SK-N-MC (cell line): ENCODE results near the gene PTPN11.

Source experiments
- EZH2 ChIP-seq: fragments of 200-600 bp; sonication (generic); IDR thresholded peaks from one replicate; pipeline ENCODE4 v1.6.1; 2017; ENCODE audit warnings: antibody characterized with exemption
- FOXP2 ChIP-seq: optimal IDR thresholded peaks from 2 replicates; pipeline ENCODE3; 2011; ENCODE audit warnings: mild to moderate bottlenecking, moderate library complexity; ENCODE audit not compliant: insufficient read depth; ENCODE audit errors: extremely low read length, control extremely low read depth
- POLR2AphosphoS5 ChIP-seq: IDR thresholded peaks from 2 replicates; pipeline ENCODE4 v1.6.1; 2012; ENCODE audit warnings: mild to moderate bottlenecking, low read depth, low read length, borderline replicate concordance

DNA sequence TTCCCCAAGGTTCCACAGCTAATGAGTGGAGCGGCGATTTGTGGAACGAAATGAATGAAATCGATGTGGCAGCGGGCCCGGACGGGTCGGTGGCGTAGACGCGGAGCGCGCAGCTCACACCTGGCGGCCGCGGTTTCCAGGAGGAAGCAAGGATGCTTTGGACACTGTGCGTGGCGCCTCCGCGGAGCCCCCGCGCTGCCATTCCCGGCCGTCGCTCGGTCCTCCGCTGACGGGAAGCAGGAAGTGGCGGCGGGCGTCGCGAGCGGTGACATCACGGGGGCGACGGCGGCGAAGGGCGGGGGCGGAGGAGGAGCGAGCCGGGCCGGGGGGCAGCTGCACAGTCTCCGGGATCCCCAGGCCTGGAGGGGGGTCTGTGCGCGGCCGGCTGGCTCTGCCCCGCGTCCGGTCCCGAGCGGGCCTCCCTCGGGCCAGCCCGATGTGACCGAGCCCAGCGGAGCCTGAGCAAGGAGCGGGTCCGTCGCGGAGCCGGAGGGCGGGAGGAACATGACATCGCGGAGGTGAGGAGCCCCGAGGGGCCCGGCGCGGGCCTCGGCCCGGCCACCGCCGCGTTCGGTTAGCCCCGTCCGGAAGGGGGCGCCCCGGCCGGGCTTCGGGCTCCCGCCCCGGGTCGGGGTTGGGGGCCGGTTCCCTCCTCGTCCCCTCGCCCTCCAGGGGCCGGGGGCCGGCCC is at the start of gene PTPN11:
- TF ChIP-seq POLR2AphosphoS5, result peak; percentile 94
- no peak for TF ChIP-seq EZH2
- no peak for TF ChIP-seq FOXP2
